WERI-Rb-1 (cell line): ENCODE data around the gene MAD1L1.

ENCODE experiments used
- DNase-seq: peaks from one replicate; pipeline ENCODE4 v3.0.0-alpha.2; 2020
- H3K27ac ChIP-seq: fragments of 250-450 bp; sonication (Bioruptor Pico); 2 replicates; pipeline ENCODE4 v1.5.1; 2020; ENCODE audit warnings: mild to moderate bottlenecking, moderate library complexity
- H3K27me3 ChIP-seq: fragments of 250-450 bp; sonication (Bioruptor Pico); 2 replicates; pipeline ENCODE4 v1.5.1; 2021; ENCODE audit warnings: mild to moderate bottlenecking, low read depth, moderate library complexity; ENCODE audit not compliant: insufficient read depth, severe bottlenecking
- H3K36me3 ChIP-seq: fragments of 250-450 bp; sonication (Bioruptor Pico); 2 replicates; pipeline ENCODE4 v1.5.1; 2020; ENCODE audit warnings: mild to moderate bottlenecking, moderate library complexity
- H3K4me3 ChIP-seq: 2 replicates; pipeline ENCODE4 v1.5.1; 2011; ENCODE audit warnings: low read depth, mild to moderate bottlenecking, control low read depth, low read length
- H3K9me3 ChIP-seq: fragments of 250-450 bp; sonication (Bioruptor Pico); 2 replicates; pipeline ENCODE4 v1.5.1; 2021; ENCODE audit warnings: mild to moderate bottlenecking, moderate library complexity; ENCODE audit not compliant: severe bottlenecking
- CTCF ChIP-seq: IDR thresholded peaks from 2 replicates; pipeline ENCODE4 v1.5.1; 2011; ENCODE audit warnings: low read depth, mild to moderate bottlenecking, control low read depth, inconsistent platforms, low read length

Gene MAD1L1

DNA sequence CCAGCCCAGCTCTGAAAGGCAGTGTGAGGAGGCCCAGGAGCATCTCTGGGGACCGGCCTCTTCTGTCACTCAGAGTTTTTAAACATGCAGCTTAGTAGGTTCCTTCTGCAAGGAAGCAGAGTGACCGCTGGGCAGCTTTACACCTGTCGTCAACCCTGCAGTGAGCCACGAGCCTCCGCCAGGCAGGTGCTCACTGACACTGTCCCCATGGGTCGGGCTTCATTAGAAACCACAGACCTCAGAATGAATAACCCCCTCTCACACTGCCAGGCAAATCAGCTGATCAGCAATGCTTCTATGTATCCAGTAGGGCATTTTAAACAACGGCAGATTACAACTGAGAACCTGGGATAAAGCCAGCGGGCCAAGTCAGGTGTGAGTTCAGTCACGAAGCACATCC, 106.1 kb downstream of the MAD1L1 start:
- no peak for DNase-seq

DNA sequence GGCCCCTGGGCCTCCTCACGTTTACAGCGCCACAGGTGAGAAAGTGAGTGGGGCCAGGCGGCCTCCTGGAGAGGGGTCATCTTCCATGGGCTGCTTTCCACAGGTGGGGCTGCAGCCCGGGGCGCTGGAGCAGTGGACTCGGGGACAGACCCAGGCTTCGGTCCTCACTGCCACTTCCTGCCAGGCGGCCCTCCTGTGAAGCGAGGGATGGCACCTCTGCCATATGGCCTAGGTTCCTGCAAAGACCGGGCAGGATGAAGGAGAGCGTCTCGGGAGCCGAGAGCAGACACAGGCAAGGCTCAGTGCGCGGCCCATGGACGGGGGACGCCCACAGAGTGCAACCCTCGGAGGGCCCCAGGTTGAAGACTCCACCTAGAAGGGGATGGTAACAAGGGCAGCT, 106.8 kb downstream of the MAD1L1 start:
- Histone ChIP-seq H3K27ac (no peak overlapping the region), H3K36me3 (peaks cover 9% of the 10 kb centered on the region), H3K9me3 (no peaks in the 10 kb centered on the region), H3K4me3 (no peak overlapping the region), H3K27me3 (no peaks in the 10 kb centered on the region)
- TF ChIP-seq CTCF, result no peak
- no peak for DNase-seq

More for the DNA sequence above, 106.1 kb downstream of the MAD1L1 start:
- TF ChIP-seq CTCF, result no peak
- no peaks in the 10 kb centered on the region for H3K27me3 ChIP-seq
- no peak overlapping the region for H3K4me3 ChIP-seq
- H3K36me3 ChIP-seq, result peaks cover 9% of the 10 kb centered on the region
- no peak overlapping the region for H3K27ac ChIP-seq
- no peaks in the 10 kb centered on the region for H3K9me3 ChIP-seq

GRCh38 chr7:2124604-2125345, 108.0 kb downstream of the MAD1L1 start:
- no peaks in the 10 kb centered on the region for H3K9me3 ChIP-seq
- no peaks in the 10 kb centered on the region for H3K27me3 ChIP-seq
- no peak for DNase-seq
- no peak overlapping the region for H3K27ac ChIP-seq
- peaks cover 9% of the 10 kb centered on the region for H3K36me3 ChIP-seq
- no peak for TF ChIP-seq CTCF
- no peak overlapping the region for H3K4me3 ChIP-seq

DNA sequence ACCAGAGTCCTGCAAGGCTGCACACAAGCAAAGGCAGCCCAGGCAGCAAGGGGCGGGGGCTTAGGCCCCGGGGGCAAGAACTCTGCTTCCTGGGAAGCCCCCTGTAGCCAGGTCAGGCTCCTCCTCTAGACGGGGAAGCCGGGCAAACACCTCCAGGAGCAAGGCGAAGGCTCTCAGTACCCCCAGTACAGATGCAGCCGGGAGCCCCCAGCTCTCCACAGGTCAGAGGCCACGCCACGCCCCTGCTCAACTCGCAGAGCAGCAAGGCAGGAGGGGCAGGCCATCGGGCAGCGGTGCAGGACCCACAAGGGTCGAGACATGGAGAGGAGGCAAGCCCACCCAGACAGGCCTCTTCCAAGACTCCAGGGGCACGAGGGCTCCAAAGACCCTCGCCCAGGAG, 108.8 kb downstream of the MAD1L1 start:
- H3K9me3 ChIP-seq, result no peaks in the 10 kb centered on the region
- DNase-seq, result no peak
- no peak overlapping the region for H3K27ac ChIP-seq
- TF ChIP-seq CTCF, result no peak
- H3K36me3 ChIP-seq, result peaks cover 9% of the 10 kb centered on the region
- no peak overlapping the region for H3K4me3 ChIP-seq
- no peaks in the 10 kb centered on the region for H3K27me3 ChIP-seq

GRCh38 chr7:2123360-2123759, 109.4 kb downstream of the MAD1L1 start:
- DNase-seq, result no peak
- TF ChIP-seq CTCF, result no peak
- Histone ChIP-seq H3K36me3 (peaks cover 9% of the 10 kb centered on the region), H3K27me3 (no peaks in the 10 kb centered on the region), H3K9me3 (no peaks in the 10 kb centered on the region), H3K4me3 (no peak overlapping the region), H3K27ac (no peak overlapping the region)

DNA sequence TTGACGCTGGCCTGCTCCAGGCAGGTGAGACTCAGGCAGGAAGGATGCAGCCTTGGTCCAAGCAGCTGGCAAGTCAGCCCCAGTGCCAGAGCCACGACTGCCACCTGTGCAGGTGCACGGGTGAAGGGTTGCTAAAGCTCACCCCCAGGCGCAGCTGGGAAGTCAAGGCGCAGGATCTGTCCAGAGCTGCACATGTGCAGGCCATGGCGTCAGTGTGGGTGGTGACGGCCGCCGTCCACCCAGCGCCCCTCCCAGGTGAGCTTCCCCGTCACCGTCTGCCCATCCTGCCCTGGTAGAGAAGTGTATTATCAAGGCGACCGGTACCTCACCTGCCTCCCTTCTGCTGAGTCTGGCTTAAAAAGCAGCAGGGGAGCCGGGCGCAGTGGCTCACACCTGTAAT, 110.1 kb downstream of the MAD1L1 start:
- Histone ChIP-seq H3K4me3 (no peak overlapping the region), H3K9me3 (no peaks in the 10 kb centered on the region), H3K36me3 (peaks cover 9% of the 10 kb centered on the region), H3K27ac (no peak overlapping the region), H3K27me3 (no peaks in the 10 kb centered on the region)
- no peak for DNase-seq
- no peak for TF ChIP-seq CTCF
